Kidney (tissue), 14 donors: Measurements from ENCODE around the gene LRR1. TPM values are rescaled to one million over a fixed set of nuclear protein-coding genes. Genes with fewer than 3 reads are reported as not detected.

Experiments
- DNase-seq, 5 donors: peaks; one replicate each; pipeline ENCODE4 v3.0.0-alpha.2; 2013 to 2020
- FAIRE-seq: peaks from 2 replicates; lab custom pipeline; 2012; peaks lifted over from hg19 to GRCh38; lab: Jason Lieb, UNC
- H3K27ac ChIP-seq, 2 donors: one replicate each; pipeline ENCODE4 v1.7.0; 2013; ENCODE audit warnings: low read depth in 2 of 2, low read length in 2 of 2, inconsistent platforms in 1 of 2
- H3K27me3 ChIP-seq: one replicate; pipeline ENCODE4 v1.7.1; 2013; ENCODE audit warnings: low read length, inconsistent platforms; ENCODE audit not compliant: control insufficient read depth, insufficient read depth
- H3K36me3 ChIP-seq, 3 donors: one replicate each; pipeline versions ENCODE4 v1.7.0 to v1.7.1; 2013; ENCODE audit warnings: low read length in 3 of 3, control low read depth in 1 of 3, inconsistent platforms in 1 of 3; ENCODE audit not compliant: insufficient read depth in 3 of 3, control insufficient read depth in 2 of 3
- H3K4me1 ChIP-seq, 3 donors: one replicate each; pipeline versions ENCODE4 v1.7.0 to v1.7.1; 2013; ENCODE audit warnings: low read length in 3 of 3, inconsistent platforms in 1 of 3, low read depth in 1 of 3; ENCODE audit not compliant: control insufficient read depth in 2 of 3, insufficient read depth in 2 of 3
- H3K4me3 ChIP-seq, 3 donors: one replicate each; pipeline versions ENCODE4 v1.7.0 to v1.8.1; 2013; ENCODE audit warnings: low read length in 3 of 3, control low read depth in 1 of 3, inconsistent platforms in 1 of 3
- H3K9ac ChIP-seq, 3 donors: one replicate each; pipeline versions ENCODE4 v1.7.0 to v1.7.1; 2013; ENCODE audit warnings: low read length in 3 of 3, control low read depth in 1 of 3, inconsistent platforms in 1 of 3
- H3K9me3 ChIP-seq, 3 donors: one replicate each; pipeline versions ENCODE4 v1.7.0 to v1.7.1; 2013; ENCODE audit warnings: low read length in 3 of 3, control low read depth in 1 of 3, inconsistent platforms in 1 of 3; ENCODE audit not compliant: control insufficient read depth in 2 of 3, insufficient read depth in 1 of 3
- CTCF ChIP-seq: IDR thresholded peaks from 3 replicates; pipeline ENCODE4 v1.5.1; 2012; ENCODE audit warnings: mild to moderate bottlenecking, moderate library complexity, borderline replicate concordance; ENCODE audit not compliant: insufficient read depth; ENCODE audit errors: extremely low read depth
- intact Hi-C: fragments of 100-400 bp; cut with DNase I; formaldehyde crosslinking; loops from one replicate; pipeline ENCODE4 v1.11.1; 2022
- polyA plus RNA-seq: library from polyadenylated mRNA; stranded (reverse); fragments of 350-450 nt; fragmentation: Illumina TruSeq; extraction: RNeasy Lipid Tissue Mini Kit (QIAGEN cat#74804); gene quantifications from one replicate; pipeline ENCODE4 v1.2.3, GENCODE V29; 2014; ENCODE audit warnings: low read depth, low replicate concordance; ENCODE audit not compliant: insufficient read depth
- total RNA-seq: library from RNA; stranded (reverse); fragmentation: NEBNext Ultra II Directional; extraction: Animal tissue kit (Norgen Biotek cat#: 25700); gene quantifications from one replicate; pipeline ENCODE4 v1.2.1, GENCODE V29; 2021
- donor health status: control.
- donor health status: control.
- donor health status: control.
- donor health status: control.
- donor health status: control.
- donor health status: DM: yes; HTN: yes; CAD: no.
- donor health status: Normal renal cell carcinoma (clear cell type).

LRR1 gene
- total and polyA plus RNA-seq, 2 donors from 2014 or later = 6.6 to 7.7 TPM

GRCh38 chr14:49621114-49621881, 22.6 kb downstream of the LRR1 start:
- FAIRE-seq (no peak), DNase-seq (peak; percentile 73 to 92 (median 81))
- intact Hi-C loops = no loop called here

GRCh38 chr14:49622022-49622607, 23.4 kb downstream of the LRR1 start:
- Histone ChIP-seq H3K4me3 (peak overlapping the region; percentile 60 to 99 (median 86)), H3K9me3 (no peaks in the 10 kb centered on the region), H3K9ac (peak overlapping the region in 1 of 3 donors; percentile 98), H3K4me1 (peaks cover 0 to 9% (median 6%) of the 10 kb centered on the region in 3 donors), H3K27ac (no peak overlapping the region), H3K27me3 (no peaks in the 10 kb centered on the region), H3K36me3 (peaks cover 2 to 5% (median 3%) of the 10 kb centered on the region in 3 donors)
- no peak for TF ChIP-seq CTCF
- DNase-seq (no peak), FAIRE-seq (no peak)
- intact Hi-C loops = no loop called here

More at GRCh38 chr14:49621114-49621881, 22.6 kb downstream of the LRR1 start:
- H3K4me3 ChIP-seq = peak overlapping the region; percentile 60 to 99 (median 86)
- H3K9me3 ChIP-seq = no peaks in the 10 kb centered on the region
- no peak for TF ChIP-seq CTCF
- peaks cover 2 to 5% (median 3%) of the 10 kb centered on the region in 3 donors for H3K36me3 ChIP-seq
- peak overlapping the region; percentile 90 to 96 for H3K27ac ChIP-seq
- peaks cover 0 to 9% (median 6%) of the 10 kb centered on the region in 3 donors for H3K4me1 ChIP-seq
- H3K27me3 ChIP-seq = no peaks in the 10 kb centered on the region
- H3K9ac ChIP-seq = peak overlapping the region; percentile 20 to 98 (median 85)

GRCh38 chr14:49623387-49623786, 24.6 kb downstream of the LRR1 start:
- intact Hi-C loops = no loop called here
- Histone ChIP-seq H3K4me1 (peaks cover 0 to 9% (median 6%) of the 10 kb centered on the region in 3 donors), H3K27ac (no peak overlapping the region), H3K9ac (no peak overlapping the region), H3K4me3 (peak overlapping the region in 1 of 3 donors; percentile 99), H3K9me3 (no peaks in the 10 kb centered on the region), H3K36me3 (peaks cover 0 to 3% (median under 1%) of the 10 kb centered on the region in 3 donors), H3K27me3 (no peaks in the 10 kb centered on the region)
- DNase-seq (no peak), FAIRE-seq (no peak)
- TF ChIP-seq CTCF = no peak
